ENCODE measurements around the gene TNFRSF19. TPM values are rescaled to one million over a fixed set of nuclear protein-coding genes. Genes with fewer than 3 reads are reported as not detected.

TNFRSF19 gene
- total RNA-seq, 1 experiment from 2014 or later = 63.4 TPM

GRCh38 chr13:23632741-23633140, 62.5 kb downstream of the TNFRSF19 start:
- no peak overlapping the region for H3K4me3 ChIP-seq (ENCODE audit: low read depth, low read length)
- TF ChIP-seq CTCF (IDR thresholded peaks at IDR 0.05; ENCODE audit: insufficient read depth in 1 of 2, low read depth in 1 of 2, low read length in 1 of 2, severe bottlenecking in 1 of 2, unreplicated experiment in 1 of 2) = no peak
- intact Hi-C loops (cut with micrococcal nuclease; ENCODE audit: unreplicated experiment) = loop anchor here (5.0 kb wide), 1 partner anchor 110 kb away; no protein-coding TSS in a partner anchor
- no peaks in the 10 kb centered on the region for H3K27me3 Mint-ChIP-seq (ENCODE audit: insufficient read depth, unreplicated experiment)
- ChIA-PET CTCF (interaction anchor here (2.8 kb wide), 1 partner anchor 54 kb away, joined by 18 read pairs; no protein-coding TSS in a partner anchor), POLR2A (no interaction called here)
- H3K27ac Mint-ChIP-seq (ENCODE audit: unreplicated experiment) = peak overlapping the region; percentile 81
- 0 out of 2 replicates have a peak, but pooled peaks cover 2% of the 10 kb centered on the region for H3K36me3 ChIP-seq (ENCODE audit: control insufficient read depth, insufficient read depth, low read length)
- peaks cover 48% of the 10 kb centered on the region for H3K4me1 Mint-ChIP-seq (ENCODE audit: low read depth, unreplicated experiment)
- H3K27me3 ChIP-seq (replicated peaks; ENCODE audit: control insufficient read depth, insufficient read depth, low read length) = no peaks in the 10 kb centered on the region
- no TSS peak for BruUV-seq (replicated peaks)
- H3K9me3 Mint-ChIP-seq (ENCODE audit: unreplicated experiment) = no peaks in the 10 kb centered on the region
- H3K4me1 ChIP-seq = peaks cover 69% of the 10 kb centered on the region
- no peak for DNase-seq
- peak overlapping the region; percentile 30 for H3K4me3 Mint-ChIP-seq (ENCODE audit: unreplicated experiment)
- H3K36me3 Mint-ChIP-seq (ENCODE audit: insufficient read depth, unreplicated experiment) = peaks cover 63% of the 10 kb centered on the region
- no peaks in the 10 kb centered on the region for H3K9me3 ChIP-seq

GRCh38 chr13:23634897-23635296, 64.7 kb downstream of the TNFRSF19 start:
- intact Hi-C loops (cut with micrococcal nuclease; ENCODE audit: unreplicated experiment) = loop anchor here (5.0 kb wide), 1 partner anchor 107 kb away; no protein-coding TSS in a partner anchor
- H3K4me1 ChIP-seq = peaks cover 48% of the 10 kb centered on the region
- BruUV-seq (replicated peaks) = no TSS peak
- H3K36me3 Mint-ChIP-seq (ENCODE audit: insufficient read depth, unreplicated experiment) = peaks cover 58% of the 10 kb centered on the region
- CTCF ChIA-PET = no interaction called here
- peaks cover 33% of the 10 kb centered on the region for H3K4me1 Mint-ChIP-seq (ENCODE audit: low read depth, unreplicated experiment)
- TF ChIP-seq CTCF (IDR thresholded peaks at IDR 0.05; ENCODE audit: insufficient read depth in 1 of 2, low read depth in 1 of 2, low read length in 1 of 2, severe bottlenecking in 1 of 2, unreplicated experiment in 1 of 2) = no peak
- no peak overlapping the region for H3K4me3 Mint-ChIP-seq (ENCODE audit: unreplicated experiment)
- POLR2A ChIA-PET = no interaction called here
- DNase-seq = no peak
- peaks cover 3% of the 10 kb centered on the region; the same call in 1 of the 2 replicates for H3K36me3 ChIP-seq (ENCODE audit: control insufficient read depth, insufficient read depth, low read length)
- H3K27ac Mint-ChIP-seq (ENCODE audit: unreplicated experiment) = no peak overlapping the region
- H3K27me3 ChIP-seq (replicated peaks; ENCODE audit: control insufficient read depth, insufficient read depth, low read length) = no peaks in the 10 kb centered on the region
- no peaks in the 10 kb centered on the region for H3K27me3 Mint-ChIP-seq (ENCODE audit: insufficient read depth, unreplicated experiment)
- H3K9me3 ChIP-seq = no peaks in the 10 kb centered on the region
- H3K9me3 Mint-ChIP-seq (ENCODE audit: unreplicated experiment) = no peaks in the 10 kb centered on the region
- no peak overlapping the region for H3K4me3 ChIP-seq (ENCODE audit: low read depth, low read length)

- no peaks in the 10 kb centered on the region for H3K9me3 ChIP-seq
- H3K4me3 ChIP-seq (ENCODE audit: low read depth, low read length) = no peak overlapping the region
- no peaks in the 10 kb centered on the region for H3K9me3 Mint-ChIP-seq (ENCODE audit: unreplicated experiment)
- H3K4me3 Mint-ChIP-seq (ENCODE audit: unreplicated experiment) = no peak overlapping the region
- ChIA-PET POLR2A (no interaction called here), CTCF (no interaction called here)
- TF ChIP-seq CTCF (IDR thresholded peaks at IDR 0.05; ENCODE audit: insufficient read depth in 1 of 2, low read depth in 1 of 2, low read length in 1 of 2, severe bottlenecking in 1 of 2, unreplicated experiment in 1 of 2) = no peak
- H3K27me3 Mint-ChIP-seq (ENCODE audit: insufficient read depth, unreplicated experiment) = no peaks in the 10 kb centered on the region
- no TSS peak for BruUV-seq (replicated peaks)
- H3K27ac Mint-ChIP-seq (ENCODE audit: unreplicated experiment) = peak overlapping the region; percentile 51
- no peak for DNase-seq
- intact Hi-C loops (cut with micrococcal nuclease; ENCODE audit: unreplicated experiment) = no loop called here
- peaks cover 24% of the 10 kb centered on the region for H3K4me1 Mint-ChIP-seq (ENCODE audit: low read depth, unreplicated experiment)
- peaks cover 3% of the 10 kb centered on the region; the same call in 1 of the 2 replicates for H3K36me3 ChIP-seq (ENCODE audit: control insufficient read depth, insufficient read depth, low read length)
- peaks cover 70% of the 10 kb centered on the region for H3K36me3 Mint-ChIP-seq (ENCODE audit: insufficient read depth, unreplicated experiment)
- H3K27me3 ChIP-seq (replicated peaks; ENCODE audit: control insufficient read depth, insufficient read depth, low read length) = no peaks in the 10 kb centered on the region
- peaks cover 35% of the 10 kb centered on the region for H3K4me1 ChIP-seq
Measured at GRCh38 chr13:23636360-23636759, 66.1 kb downstream of the TNFRSF19 start.
